HepG2 (cell line): Measurements from ENCODE around the gene DHX8. TPM values are rescaled to one million over a fixed set of nuclear protein-coding genes. Genes with fewer than 3 reads are reported as not detected.

Experiments used
- BCL6 ChIP-seq: IDR thresholded peaks from 2 replicates; pipeline ENCODE4 v1.6.1; 2016; ENCODE audit warnings: missing genetic modification reagents, missing compliant biosample characterization
- FOXM1 ChIP-seq: sonication (generic); formaldehyde crosslinking; IDR thresholded peaks from 2 replicates; pipeline ENCODE4 v1.5.0; 2020; ENCODE audit warnings: missing genetic modification reagents
- FOXO1 ChIP-seq: sonication (generic); formaldehyde crosslinking; IDR thresholded peaks from 2 replicates; pipeline ENCODE4 v1.4.0; 2020; ENCODE audit warnings: missing genetic modification reagents
- KDM5A ChIP-seq: fragments of 200-600 bp; sonication (generic); IDR thresholded peaks from 2 replicates; pipeline ENCODE4 v1.7.0; 2018; ENCODE audit warnings: antibody characterized with exemption, mild to moderate bottlenecking, low read length, borderline replicate concordance
- KDM5B ChIP-seq: sonication (generic); formaldehyde crosslinking; IDR thresholded peaks from 2 replicates; pipeline ENCODE4 v1.4.0; 2020; ENCODE audit warnings: missing genetic modification reagents, mild to moderate bottlenecking, borderline replicate concordance
- MTA3 ChIP-seq: sonication (generic); formaldehyde crosslinking; IDR thresholded peaks from 2 replicates; pipeline ENCODE4 v1.4.0; 2020; ENCODE audit warnings: missing genetic modification reagents
- NFIB ChIP-seq: sonication (generic); formaldehyde crosslinking; IDR thresholded peaks from 2 replicates; pipeline ENCODE4 v1.9.0; 2021; ENCODE audit warnings: missing genetic modification reagents, mild to moderate bottlenecking, borderline replicate concordance
- NFYC ChIP-seq: IDR thresholded peaks from 2 replicates; pipeline ENCODE4 v1.6.1; 2016; ENCODE audit warnings: missing genetic modification reagents, missing compliant biosample characterization
- PPARG ChIP-seq: conservative IDR thresholded peaks from 2 replicates; pipeline ENCODE4 v1.6.1; 2016; ENCODE audit warnings: missing biosample characterization, missing genetic modification reagents
- SP2 ChIP-seq: sonication (generic); formaldehyde crosslinking; IDR thresholded peaks from 2 replicates; pipeline ENCODE4 v1.5.1; 2020; ENCODE audit warnings: mild to moderate bottlenecking, missing genetic modification reagents
- TCF12 ChIP-seq, 2 experiments: fragments of 450-650 bp in 1 of 2; sonication (generic) in 1 of 2; formaldehyde crosslinking in 1 of 2; IDR thresholded peaks; 2 replicates each; pipeline versions ENCODE4 v1.6.1 to v1.8.0; 2017 to 2022; ENCODE audit warnings: antibody characterized with exemption in 1 of 2, mild to moderate bottlenecking in 1 of 2, missing genetic modification reagents in 1 of 2, moderate library complexity in 1 of 2
- YEATS4 ChIP-seq: sonication (generic); formaldehyde crosslinking; IDR thresholded peaks from 2 replicates; pipeline ENCODE4 v1.4.0; 2020; ENCODE audit warnings: missing genetic modification reagents, borderline replicate concordance
- ZFP36L1 ChIP-seq: sonication (generic); formaldehyde crosslinking; IDR thresholded peaks from 2 replicates; pipeline ENCODE4 v1.8.0; 2022; ENCODE audit warnings: mild to moderate bottlenecking, missing genetic modification reagents, moderate library complexity
- ZNF343 ChIP-seq: sonication (generic); formaldehyde crosslinking; IDR thresholded peaks from 2 replicates; pipeline ENCODE4 v1.4.0; 2020; ENCODE audit warnings: mild to moderate bottlenecking, missing genetic modification reagents
- ZNF563 ChIP-seq: sonication (generic); formaldehyde crosslinking; IDR thresholded peaks from 2 replicates; pipeline ENCODE4 v1.8.0; 2022; ENCODE audit warnings: mild to moderate bottlenecking, moderate library complexity, missing genetic modification reagents
- ZSCAN30 ChIP-seq: sonication (generic); formaldehyde crosslinking; IDR thresholded peaks from 2 replicates; pipeline ENCODE4 v1.5.0; 2020; ENCODE audit warnings: mild to moderate bottlenecking, missing genetic modification reagents
- ZSCAN31 ChIP-seq: sonication (generic); formaldehyde crosslinking; IDR thresholded peaks from 2 replicates; pipeline ENCODE4 v1.5.0; 2020; ENCODE audit warnings: low read depth, mild to moderate bottlenecking, missing genetic modification reagents
- polyA plus RNA-seq, 8 experiments: library from polyadenylated mRNA; depleted of rRNA in 3 of 8; stranded (reverse) in 7 of 8; unstranded in 1 of 8; fragments of >200 nt; fragmentation: Illumina TruSeq in 4 of 8; extraction: Trizol in 4 of 8; gene quantifications; 2 replicates each; pipeline versions ENCODE4 v1.2.1 to v1.2.3, GENCODE V29; 2011 to 2016; ENCODE audit warnings: low read depth in 4 of 8, missing spikeins in 1 of 8, mixed read lengths in 1 of 8; ENCODE audit not compliant: insufficient read depth in 1 of 8
- total RNA-seq, 5 experiments: library from RNA; depleted of rRNA; stranded (reverse); fragments of >200 nt; fragmentation: Illumina TruSeq; extraction: Trizol; gene quantifications; 2 replicates each; pipeline ENCODE4 v1.2.3, GENCODE V29; 2016; ENCODE audit warnings: low read depth in 1 of 5
- TF ChIP-seq, protein P1 (sequence below): sonication (generic); formaldehyde crosslinking; IDR thresholded peaks from 2 replicates; pipeline ENCODE4 v1.4.0; 2020; ENCODE audit warnings: missing genetic modification reagents
- TF ChIP-seq, protein P2 (sequence below): sonication (generic); formaldehyde crosslinking; IDR thresholded peaks from 2 replicates; pipeline ENCODE4 v1.4.0; 2020; ENCODE audit warnings: mild to moderate bottlenecking, low read depth, missing genetic modification reagents
- TF ChIP-seq, protein P3 (sequence below): sonication (generic); formaldehyde crosslinking; IDR thresholded peaks from 2 replicates; pipeline ENCODE4 v1.8.0; 2022; ENCODE audit warnings: missing genetic modification reagents, low read depth, mild to moderate bottlenecking, borderline replicate concordance
- TF ChIP-seq, protein P4 (sequence below): sonication (generic); formaldehyde crosslinking; IDR thresholded peaks from 2 replicates; pipeline ENCODE4 v1.4.0; 2020; ENCODE audit warnings: mild to moderate bottlenecking, missing genetic modification reagents
- TF ChIP-seq, protein P5 (sequence below): sonication (generic); formaldehyde crosslinking; conservative IDR thresholded peaks from 2 replicates; pipeline ENCODE4 v1.4.0; 2020; ENCODE audit warnings: missing genetic modification reagents

Gene DHX8
- total and polyA plus RNA-seq, 2 of the 13 experiments (the other 11 are each of a cell fraction or from before 2014, with no cell fraction given) = 24.8 to 48.9 TPM

DNA sequence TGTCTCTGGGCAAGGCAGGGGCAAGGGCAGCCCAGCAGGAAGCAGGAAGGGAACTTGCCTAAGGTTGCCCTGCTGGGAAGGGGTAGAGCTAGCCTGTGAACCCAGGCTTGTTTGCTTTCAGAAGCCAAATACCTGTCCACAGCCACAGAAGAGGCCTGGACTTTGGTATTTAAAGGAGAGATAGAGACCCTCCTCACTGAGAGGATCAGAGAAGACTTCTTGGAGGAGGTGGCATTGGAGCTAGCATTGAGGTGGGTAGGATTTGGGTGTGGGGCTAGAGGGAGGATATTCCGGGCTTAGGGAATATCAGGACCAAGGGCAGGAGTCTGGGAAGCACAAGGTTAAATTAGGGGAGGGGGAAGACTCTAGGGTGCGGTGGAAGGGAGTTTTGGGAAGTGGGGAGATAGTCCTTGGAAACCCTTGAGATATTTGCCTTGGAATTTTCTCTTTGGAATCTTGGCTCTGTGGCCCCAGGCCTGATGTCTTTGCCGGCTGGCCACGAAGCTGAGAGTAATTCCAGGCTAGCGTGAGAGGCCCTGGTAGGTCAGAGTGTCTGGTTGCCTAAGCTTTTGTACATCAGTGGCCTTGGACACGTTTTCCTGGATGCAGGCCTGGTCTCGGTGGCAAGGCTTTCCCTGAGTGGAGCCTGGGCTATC lies 75.5 kb downstream of the DHX8 start (continued):
- no peak for TF ChIP-seq TCF12 (IDR thresholded peaks at IDR 0.05)
- TF ChIP-seq TCF12 (CRISPR knock-in tag; IDR thresholded peaks at IDR 0.05) = no peak
- TF ChIP-seq ZNF563 = 0 out of 2 replicates have a peak, but pooled peaks have one; percentile 67
- TF ChIP-seq, protein P1, sequence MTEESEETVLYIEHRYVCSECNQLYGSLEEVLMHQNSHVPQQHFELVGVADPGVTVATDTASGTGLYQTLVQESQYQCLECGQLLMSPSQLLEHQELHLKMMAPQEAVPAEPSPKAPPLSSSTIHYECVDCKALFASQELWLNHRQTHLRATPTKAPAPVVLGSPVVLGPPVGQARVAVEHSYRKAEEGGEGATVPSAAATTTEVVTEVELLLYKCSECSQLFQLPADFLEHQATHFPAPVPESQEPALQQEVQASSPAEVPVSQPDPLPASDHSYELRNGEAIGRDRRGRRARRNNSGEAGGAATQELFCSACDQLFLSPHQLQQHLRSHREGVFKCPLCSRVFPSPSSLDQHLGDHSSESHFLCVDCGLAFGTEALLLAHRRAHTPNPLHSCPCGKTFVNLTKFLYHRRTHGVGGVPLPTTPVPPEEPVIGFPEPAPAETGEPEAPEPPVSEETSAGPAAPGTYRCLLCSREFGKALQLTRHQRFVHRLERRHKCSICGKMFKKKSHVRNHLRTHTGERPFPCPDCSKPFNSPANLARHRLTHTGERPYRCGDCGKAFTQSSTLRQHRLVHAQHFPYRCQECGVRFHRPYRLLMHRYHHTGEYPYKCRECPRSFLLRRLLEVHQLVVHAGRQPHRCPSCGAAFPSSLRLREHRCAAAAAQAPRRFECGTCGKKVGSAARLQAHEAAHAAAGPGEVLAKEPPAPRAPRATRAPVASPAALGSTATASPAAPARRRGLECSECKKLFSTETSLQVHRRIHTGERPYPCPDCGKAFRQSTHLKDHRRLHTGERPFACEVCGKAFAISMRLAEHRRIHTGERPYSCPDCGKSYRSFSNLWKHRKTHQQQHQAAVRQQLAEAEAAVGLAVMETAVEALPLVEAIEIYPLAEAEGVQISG (CRISPR knock-in tag) = peak; percentile 63
- no peak for TF ChIP-seq NFYC (CRISPR knock-in tag)
- TF ChIP-seq FOXM1 (CRISPR knock-in tag) = no peak
- TF ChIP-seq BCL6 = peak; percentile 64; the same call in 1 of the 2 replicates
- TF ChIP-seq, protein P2, sequence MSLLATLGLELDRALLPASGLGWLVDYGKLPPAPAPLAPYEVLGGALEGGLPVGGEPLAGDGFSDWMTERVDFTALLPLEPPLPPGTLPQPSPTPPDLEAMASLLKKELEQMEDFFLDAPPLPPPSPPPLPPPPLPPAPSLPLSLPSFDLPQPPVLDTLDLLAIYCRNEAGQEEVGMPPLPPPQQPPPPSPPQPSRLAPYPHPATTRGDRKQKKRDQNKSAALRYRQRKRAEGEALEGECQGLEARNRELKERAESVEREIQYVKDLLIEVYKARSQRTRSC (CRISPR knock-in tag) = no peak
- TF ChIP-seq PPARG (CRISPR knock-in tag) = 0 out of 2 replicates have a peak, but pooled peaks have one; percentile 47
- TF ChIP-seq, protein P3, sequence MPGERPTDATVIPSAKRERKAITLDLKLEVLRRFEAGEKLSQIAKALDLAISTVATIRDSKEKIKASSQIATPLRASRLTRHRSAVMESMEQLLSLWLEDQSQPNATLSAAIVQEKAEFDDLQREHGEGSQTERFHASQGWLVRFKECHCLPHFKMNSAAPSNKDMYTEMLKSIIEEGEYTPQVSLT (CRISPR knock-in tag) = no peak
- no peak for TF ChIP-seq ZNF343 (CRISPR knock-in tag)
- TF ChIP-seq YEATS4 (CRISPR knock-in tag) = peak; percentile 26; the same call in 1 of the 2 replicates
- TF ChIP-seq, protein P4, sequence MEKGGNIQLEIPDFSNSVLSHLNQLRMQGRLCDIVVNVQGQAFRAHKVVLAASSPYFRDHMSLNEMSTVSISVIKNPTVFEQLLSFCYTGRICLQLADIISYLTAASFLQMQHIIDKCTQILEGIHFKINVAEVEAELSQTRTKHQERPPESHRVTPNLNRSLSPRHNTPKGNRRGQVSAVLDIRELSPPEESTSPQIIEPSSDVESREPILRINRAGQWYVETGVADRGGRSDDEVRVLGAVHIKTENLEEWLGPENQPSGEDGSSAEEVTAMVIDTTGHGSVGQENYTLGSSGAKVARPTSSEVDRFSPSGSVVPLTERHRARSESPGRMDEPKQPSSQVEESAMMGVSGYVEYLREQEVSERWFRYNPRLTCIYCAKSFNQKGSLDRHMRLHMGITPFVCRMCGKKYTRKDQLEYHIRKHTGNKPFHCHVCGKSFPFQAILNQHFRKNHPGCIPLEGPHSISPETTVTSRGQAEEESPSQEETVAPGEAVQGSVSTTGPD (CRISPR knock-in tag) = peak; percentile 75
- TF ChIP-seq KDM5A = no peak
- TF ChIP-seq NFIB (CRISPR knock-in tag) = no peak
- TF ChIP-seq ZFP36L1 (CRISPR knock-in tag) = peak; percentile 68
- peak; percentile 41 for TF ChIP-seq ZSCAN31 (CRISPR knock-in tag)
- TF ChIP-seq MTA3 (CRISPR knock-in tag) = no peak
- TF ChIP-seq SP2 (CRISPR knock-in tag) = no peak
- TF ChIP-seq, protein P5, sequence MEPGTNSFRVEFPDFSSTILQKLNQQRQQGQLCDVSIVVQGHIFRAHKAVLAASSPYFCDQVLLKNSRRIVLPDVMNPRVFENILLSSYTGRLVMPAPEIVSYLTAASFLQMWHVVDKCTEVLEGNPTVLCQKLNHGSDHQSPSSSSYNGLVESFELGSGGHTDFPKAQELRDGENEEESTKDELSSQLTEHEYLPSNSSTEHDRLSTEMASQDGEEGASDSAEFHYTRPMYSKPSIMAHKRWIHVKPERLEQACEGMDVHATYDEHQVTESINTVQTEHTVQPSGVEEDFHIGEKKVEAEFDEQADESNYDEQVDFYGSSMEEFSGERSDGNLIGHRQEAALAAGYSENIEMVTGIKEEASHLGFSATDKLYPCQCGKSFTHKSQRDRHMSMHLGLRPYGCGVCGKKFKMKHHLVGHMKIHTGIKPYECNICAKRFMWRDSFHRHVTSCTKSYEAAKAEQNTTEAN (CRISPR knock-in tag) = no peak; the same call in 1 of the 2 replicates
- no peak for TF ChIP-seq ZSCAN30 (CRISPR knock-in tag)
- no peak for TF ChIP-seq FOXO1
- TF ChIP-seq KDM5B (CRISPR knock-in tag) = peak; percentile 13; the same call in 1 of the 2 replicates
